Limb (tissue), 2 donors: ENCODE data around the gene LYPD1.
A peak's percentile ranks its signal among the peaks of the same experiment; 100 is the strongest.

ENCODE experiments used
- DNase-seq, 2 donors: peaks; one replicate each; pipeline ENCODE4 v3.0.0-alpha.2; 2016; ENCODE audit errors: extremely low spot score in 2 of 2

LYPD1 gene

GRCh38 chr2:132668987-132669907 lies 758 bp downstream of the LYPD1 start:
- peak in 1 of 2 donors; percentile 64 for DNase-seq

GRCh38 chr2:132668189-132668823 lies 1.7 kb downstream of the LYPD1 start:
- DNase-seq, result peak in 1 of 2 donors; percentile 71

DNA sequence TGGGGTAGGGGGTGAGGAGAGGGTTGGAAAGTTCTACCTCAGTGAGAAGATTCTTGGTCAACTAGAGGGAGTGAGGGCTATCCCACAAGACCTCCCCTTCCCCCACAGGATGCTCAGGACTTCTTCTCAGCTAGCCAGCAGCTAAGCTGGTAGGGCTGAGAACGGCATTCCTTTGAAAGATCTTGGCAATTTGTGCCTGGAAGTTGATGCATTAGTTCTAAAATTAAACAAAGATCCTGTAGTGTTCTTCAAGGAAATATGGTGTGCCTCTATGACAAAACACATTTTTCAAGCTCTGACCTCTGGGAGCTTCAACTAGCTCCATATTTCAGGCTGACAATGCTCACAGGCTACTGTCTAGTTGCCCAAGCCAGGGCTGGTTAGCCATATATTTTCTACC lies 2.3 kb downstream of the LYPD1 start:
- DNase-seq, result no peak

GRCh38 chr2:132665401-132666140 lies 4.4 kb downstream of the LYPD1 start:
- DNase-seq, result no peak

- no peak for DNase-seq
These were observed 5.9 kb downstream of the LYPD1 start for GRCh38 chr2:132664096-132664495.

DNA sequence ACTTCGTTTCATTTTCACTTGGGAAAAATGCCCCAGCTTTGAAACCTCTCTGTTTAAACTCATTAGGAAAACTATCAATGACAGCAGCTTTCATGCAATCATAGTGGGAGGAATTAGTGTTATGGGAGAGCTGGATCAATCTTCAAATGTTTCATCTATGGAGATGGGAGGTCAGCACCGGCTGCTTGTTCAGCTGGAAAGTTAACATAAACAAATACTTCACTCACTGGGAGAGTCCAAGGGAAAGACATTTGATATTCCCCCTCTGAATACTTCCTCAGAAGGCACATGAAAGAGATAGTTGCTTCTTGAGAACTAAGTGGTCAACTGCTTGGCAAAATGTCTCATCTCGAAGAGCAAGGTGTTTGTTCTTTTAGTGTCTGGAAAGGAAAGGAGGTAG lies 7.3 kb downstream of the LYPD1 start:
- DNase-seq, result no peak

- no peak for DNase-seq
These were observed 10.7 kb downstream of the LYPD1 start for GRCh38 chr2:132659331-132659730.

- peak in 1 of 2 donors; percentile 53 for DNase-seq
These were observed 13.6 kb downstream of the LYPD1 start for GRCh38 chr2:132656266-132656975.

GRCh38 chr2:132654968-132655367 lies 15.0 kb downstream of the LYPD1 start:
- DNase-seq, result no peak

DNA sequence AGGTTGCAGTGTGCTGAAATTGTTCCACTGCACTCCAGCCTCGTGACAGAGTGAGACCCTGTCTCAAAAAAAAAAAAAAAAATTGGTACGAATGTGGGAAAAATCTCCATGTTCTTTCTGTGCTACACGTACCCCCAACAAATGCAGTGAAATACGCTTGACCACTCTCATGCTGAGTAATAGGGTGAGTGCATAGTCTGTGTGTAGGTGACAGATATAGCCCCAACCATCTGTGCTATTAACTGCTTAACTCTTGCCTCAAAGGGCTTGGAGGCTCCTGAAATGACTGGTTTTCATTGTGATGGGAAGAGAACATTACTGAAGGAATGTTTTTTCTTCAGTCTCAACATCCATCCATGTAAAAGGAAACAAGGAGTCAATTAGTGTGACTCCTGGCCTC lies 15.7 kb downstream of the LYPD1 start:
- no peak for DNase-seq

DNA sequence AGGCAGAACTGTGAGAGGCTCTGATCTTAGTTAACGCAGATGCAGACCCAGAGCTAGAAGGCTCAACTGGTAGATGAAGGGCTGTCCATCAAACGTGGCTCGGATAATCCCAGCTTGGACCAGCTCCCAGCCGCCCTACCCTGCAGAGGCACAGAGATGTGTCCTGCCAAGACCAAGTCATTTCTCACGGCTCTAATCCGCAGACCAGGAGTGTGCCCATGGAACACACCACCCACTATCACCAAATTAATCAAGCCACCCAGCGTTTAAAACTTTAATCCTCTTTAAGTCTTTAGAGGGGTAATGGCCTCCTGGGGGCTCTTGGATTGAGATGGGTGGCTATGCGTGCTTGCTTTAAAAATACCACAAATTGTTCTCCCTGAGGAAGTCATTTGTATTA lies 17.5 kb downstream of the LYPD1 start:
- no peak for DNase-seq

- DNase-seq, result no peak
These were observed 18.6 kb downstream of the LYPD1 start for GRCh38 chr2:132651115-132652045.

GRCh38 chr2:132646540-132647108 lies 23.4 kb downstream of the LYPD1 start:
- no peak for DNase-seq

GRCh38 chr2:132645722-132646539 lies 24.1 kb downstream of the LYPD1 start:
- DNase-seq, result no peak

DNA sequence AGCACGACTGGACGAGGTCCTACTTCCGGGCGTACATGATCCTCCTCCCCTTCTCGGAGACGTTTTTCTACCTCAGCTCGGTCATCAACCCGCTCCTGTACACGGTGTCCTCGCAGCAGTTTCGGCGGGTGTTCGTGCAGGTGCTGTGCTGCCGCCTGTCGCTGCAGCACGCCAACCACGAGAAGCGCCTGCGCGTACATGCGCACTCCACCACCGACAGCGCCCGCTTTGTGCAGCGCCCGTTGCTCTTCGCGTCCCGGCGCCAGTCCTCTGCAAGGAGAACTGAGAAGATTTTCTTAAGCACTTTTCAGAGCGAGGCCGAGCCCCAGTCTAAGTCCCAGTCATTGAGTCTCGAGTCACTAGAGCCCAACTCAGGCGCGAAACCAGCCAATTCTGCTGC lies 24.8 kb downstream of the LYPD1 start:
- no peak for DNase-seq

DNA sequence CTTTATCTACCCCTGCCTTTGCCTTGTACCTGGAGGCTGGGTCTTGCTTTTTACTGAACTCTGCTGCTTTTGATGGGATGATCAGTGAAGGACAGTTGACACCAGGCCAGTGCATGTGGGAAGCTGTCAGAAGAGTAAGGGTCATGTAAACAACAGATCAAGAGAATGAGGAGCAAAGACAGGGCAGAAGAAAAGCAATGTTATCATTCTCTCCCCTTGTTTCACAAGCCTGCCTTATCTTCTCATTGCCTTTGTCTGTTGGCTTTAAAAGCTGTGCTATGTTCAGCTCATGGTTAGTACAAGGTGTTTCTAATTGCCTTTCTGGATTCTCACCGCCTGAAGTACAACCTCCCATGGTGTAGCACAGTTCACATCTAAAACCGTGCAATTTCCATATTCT lies 27.6 kb downstream of the LYPD1 start:
- DNase-seq, result no peak

DNA sequence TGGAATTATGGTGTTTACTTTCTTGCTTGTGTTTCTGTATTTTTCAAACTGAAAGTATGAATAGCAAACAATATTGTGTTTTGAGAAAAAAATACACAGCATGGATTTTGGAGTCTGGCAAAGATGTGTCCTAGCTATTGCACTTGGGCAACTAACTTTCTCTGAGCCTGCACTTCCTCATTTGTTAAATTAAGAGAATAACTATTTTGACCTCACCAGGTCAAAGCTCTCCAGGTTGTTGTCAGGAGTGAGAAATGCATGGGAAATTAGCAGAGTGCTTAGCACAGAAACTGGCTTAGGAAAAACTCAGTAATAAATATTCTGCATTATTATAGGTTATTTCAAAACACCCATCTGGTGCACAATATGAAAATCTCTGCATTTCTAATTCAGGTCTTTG lies 28.2 kb downstream of the LYPD1 start:
- no peak for DNase-seq

DNA sequence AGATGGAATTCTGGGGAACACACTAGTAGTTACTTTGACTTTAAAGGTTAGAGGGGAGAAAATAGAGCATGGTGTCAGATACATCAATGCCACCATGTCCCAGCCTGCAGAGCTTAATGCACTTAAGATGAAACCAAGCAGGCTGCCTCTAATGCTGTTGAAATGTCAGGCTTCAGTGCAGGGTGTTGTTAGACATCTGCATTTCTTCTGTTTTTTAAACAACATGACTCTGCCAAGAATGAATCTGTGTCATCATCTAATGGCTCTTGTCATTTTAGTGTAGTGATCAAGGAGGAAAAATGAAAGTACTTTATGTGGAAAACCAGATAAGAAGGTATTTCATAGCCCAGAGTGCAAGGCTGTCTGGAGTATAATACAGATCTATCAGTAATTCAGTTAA lies 29.9 kb downstream of the LYPD1 start:
- DNase-seq, result no peak
